Liver (tissue), 9 donors: ENCODE results near the gene NDUFS7. TPM values are rescaled to one million over a fixed set of nuclear protein-coding genes. Genes with fewer than 3 reads are reported as not detected.

Experiments used
- DNase-seq: peaks from one replicate; pipeline ENCODE4 v3.0.0-alpha.2; 2017; ENCODE audit warnings: low spot score
- H3K27ac ChIP-seq, 2 donors: one replicate each; pipeline ENCODE4 v1.7.0; 2013; ENCODE audit warnings: inconsistent platforms in 2 of 2, low read length in 2 of 2, control low read depth in 1 of 2, low read depth in 1 of 2, mild to moderate bottlenecking in 1 of 2
- H3K27me3 ChIP-seq, 4 donors: one replicate each; pipeline versions ENCODE4 v1.6.1 to v1.7.0; 2013; ENCODE audit warnings: low read length in 3 of 4, inconsistent platforms in 1 of 4, mild to moderate bottlenecking in 1 of 4, moderate library complexity in 1 of 4; ENCODE audit not compliant: control insufficient read depth in 4 of 4, insufficient read depth in 4 of 4
- H3K36me3 ChIP-seq, 4 donors: one replicate each; pipeline versions ENCODE4 v1.6.1 to v1.7.0; 2013; ENCODE audit warnings: low read length in 3 of 4, mild to moderate bottlenecking in 3 of 4, low read depth in 1 of 4, moderate library complexity in 1 of 4; ENCODE audit not compliant: control insufficient read depth in 4 of 4, insufficient read depth in 3 of 4
- H3K4me1 ChIP-seq, 4 donors: one replicate each; pipeline versions ENCODE4 v1.6.1 to v1.7.0; 2013; ENCODE audit warnings: low read length in 3 of 4, mild to moderate bottlenecking in 3 of 4, moderate library complexity in 1 of 4; ENCODE audit not compliant: control insufficient read depth in 4 of 4, insufficient read depth in 4 of 4
- H3K4me3 ChIP-seq, 3 donors: one replicate each; pipeline versions ENCODE4 v1.6.1 to v1.7.0; 2013; ENCODE audit warnings: low read length in 3 of 3, control low read depth in 1 of 3, low read depth in 1 of 3, mild to moderate bottlenecking in 1 of 3
- H3K9ac ChIP-seq, 2 donors: one replicate each; pipeline ENCODE4 v1.7.0; 2013; ENCODE audit warnings: low read length in 2 of 2, mild to moderate bottlenecking in 2 of 2, moderate library complexity in 2 of 2, control low read depth in 1 of 2, low read depth in 1 of 2
- H3K9me3 ChIP-seq, 4 donors: one replicate each; pipeline versions ENCODE4 v1.6.1 to v1.7.0; 2013; ENCODE audit warnings: low read length in 3 of 4; ENCODE audit not compliant: control insufficient read depth in 4 of 4
- CTCF ChIP-seq: fragments of 150-350 bp; IDR thresholded peaks from 2 replicates; pipeline ENCODE4 v1.5.1; 2017; ENCODE audit warnings: improper control_type of control experiment, low read depth, low read length; ENCODE audit not compliant: missing input control
- EGR1 ChIP-seq, 2 donors: IDR thresholded peaks; 2 replicates each; pipeline ENCODE4 v1.6.1; 2016 to 2018; ENCODE audit warnings: antibody characterized with exemption in 2 of 2, low read depth in 2 of 2
- FOXA1 ChIP-seq: IDR thresholded peaks from 2 replicates; pipeline ENCODE4 v1.6.1; 2016; ENCODE audit warnings: antibody characterized with exemption
- FOXA2 ChIP-seq: IDR thresholded peaks from 2 replicates; pipeline ENCODE4 v1.6.1; 2016; ENCODE audit warnings: antibody characterized with exemption
- GABPA ChIP-seq, 2 donors: IDR thresholded peaks in 1 of 2; conservative IDR thresholded peaks in 1 of 2; 2 replicates each; pipeline ENCODE4 v1.6.1; 2016; ENCODE audit warnings: antibody characterized with exemption in 2 of 2, mild to moderate bottlenecking in 1 of 2, moderate library complexity in 1 of 2
- HNF4A ChIP-seq, 2 donors: conservative IDR thresholded peaks; 2 replicates each; pipeline ENCODE4 v1.6.1; 2016; ENCODE audit warnings: antibody characterized with exemption in 2 of 2, mild to moderate bottlenecking in 2 of 2
- JUND ChIP-seq, 2 donors: IDR thresholded peaks; 2 replicates each; pipeline ENCODE4 v1.6.1; 2016; ENCODE audit warnings: antibody characterized with exemption in 2 of 2
- MAX ChIP-seq: IDR thresholded peaks from 2 replicates; pipeline ENCODE4 v1.6.1; 2016; ENCODE audit warnings: antibody characterized with exemption
- REST ChIP-seq: IDR thresholded peaks from 2 replicates; pipeline ENCODE4 v1.6.1; 2016; ENCODE audit warnings: antibody characterized with exemption, mild to moderate bottlenecking
- SP1 ChIP-seq: IDR thresholded peaks from 2 replicates; pipeline ENCODE4 v1.6.1; 2018; ENCODE audit warnings: antibody characterized with exemption, mild to moderate bottlenecking
- TAF1 ChIP-seq: conservative IDR thresholded peaks from 2 replicates; pipeline ENCODE4 v1.6.1; 2016; ENCODE audit warnings: antibody characterized with exemption, mild to moderate bottlenecking
- YY1 ChIP-seq: IDR thresholded peaks from 2 replicates; pipeline ENCODE4 v1.6.1; 2016; ENCODE audit warnings: antibody characterized with exemption, mild to moderate bottlenecking
- ZBTB33 ChIP-seq: IDR thresholded peaks from 2 replicates; pipeline ENCODE4 v1.6.1; 2016; ENCODE audit warnings: antibody characterized with exemption
- WGBS: extraction: QIAGEN DNeasy Blood & Tissue Kit; methylation state at CpG from one replicate; pipeline ENCODE4 v1.1.7; 2013; 5-methylcytosine and 5-hydroxymethylcytosine counted together
- polyA plus RNA-seq, 2 donors: library from polyadenylated mRNA; stranded (reverse) in 1 of 2; unstranded in 1 of 2; fragments of 200-250 nt in 1 of 2; fragments of >200 nt in 1 of 2; fragmentation: Nextera tagmentation in 1 of 2; extraction: Ambion mirVana in 1 of 2; gene quantifications; one replicate each; pipeline versions ENCODE4 v1.2.1 to v1.2.3, GENCODE V29; 2013 to 2015
- total RNA-seq, 2 donors: library from RNA; depleted of rRNA; stranded (reverse); fragments of >200 nt; gene quantifications; one replicate each; pipeline ENCODE4 v1.2.3, GENCODE V29; 2014
- donor health status: healthy.
- donor health status: healthy.
- donor health status: healthy.
- donor health status: healthy.
- donor health status: healthy.

NDUFS7 gene
- total and polyA plus RNA-seq, 4 donors = 54.4 to 185 (median 128) TPM

GRCh38 chr19:1412323-1412923, 28.7 kb downstream of the NDUFS7 start:
- no peak for DNase-seq
- TF ChIP-seq YY1 (no peak), JUND (IDR thresholded peaks at IDR 0.05) (no peak), REST (no peak), CTCF (no peak), SP1 (no peak), TAF1 (no peak), FOXA1 (no peak), EGR1 (IDR thresholded peaks at IDR 0.05; ENCODE audit: low read depth in 2 of 2) (no peak), MAX (no peak), HNF4A (conservative IDR thresholded peaks at IDR 0.05) (no peak), FOXA2 (no peak), GABPA (IDR thresholded peaks at IDR 0.05 in 1 of 2, conservative IDR thresholded peaks at IDR 0.05 in 1 of 2) (no peak), ZBTB33 (no peak)
- WGBS = 70% methylated on average over 21 of the region's 21 CpGs
- H3K27me3 ChIP-seq = no peaks in the 10 kb centered on the region
- peaks cover 45 to 74% (median 66%) of the 10 kb centered on the region in 4 donors for H3K4me1 ChIP-seq
- no peak overlapping the region for H3K4me3 ChIP-seq
- H3K9me3 ChIP-seq = no peaks in the 10 kb centered on the region
- peak overlapping the region; percentile 11 to 38 for H3K27ac ChIP-seq
- H3K9ac ChIP-seq = no peak overlapping the region
- peaks cover 0 to 9% (median under 1%) of the 10 kb centered on the region in 4 donors for H3K36me3 ChIP-seq

- H3K27me3 ChIP-seq = no peaks in the 10 kb centered on the region
- no peak overlapping the region for H3K4me3 ChIP-seq
- H3K27ac ChIP-seq = peak overlapping the region in 1 of 2 donors; percentile 38
- no peaks in the 10 kb centered on the region for H3K9me3 ChIP-seq
- peaks cover 0 to 9% (median under 1%) of the 10 kb centered on the region in 4 donors for H3K36me3 ChIP-seq
- WGBS = 80% methylated on average over 36 of the region's 36 CpGs
- TF ChIP-seq REST (no peak), GABPA (IDR thresholded peaks at IDR 0.05 in 1 of 2, conservative IDR thresholded peaks at IDR 0.05 in 1 of 2) (no peak), MAX (no peak), JUND (IDR thresholded peaks at IDR 0.05) (no peak), EGR1 (IDR thresholded peaks at IDR 0.05; ENCODE audit: low read depth in 2 of 2) (no peak), FOXA2 (no peak), ZBTB33 (no peak)
- H3K9ac ChIP-seq = no peak overlapping the region
- H3K4me1 ChIP-seq = peaks cover 49 to 82% (median 73%) of the 10 kb centered on the region in 4 donors
- DNase-seq = no peak
Measured at GRCh38 chr19:1412995-1413800, 29.5 kb downstream of the NDUFS7 start.
